Midbrain (tissue), 1 donor: Measurements from ENCODE around the gene TMEM53.

Experiments used
- DNase-seq: peaks from one replicate; lab custom pipeline; 2025; lab: John Stamatoyannopoulos, UW

The TMEM53 gene

GRCh38 chr1:44628962-44629756, 45.1 kb downstream of the TMEM53 start:
- no peak for DNase-seq

- no peak for DNase-seq
Observed at GRCh38 chr1:44625348-44625747, 48.9 kb downstream of the TMEM53 start.

- DNase-seq, result no peak
Observed at GRCh38 chr1:44624268-44624901, 49.9 kb downstream of the TMEM53 start.

GRCh38 chr1:44621841-44622286, 52.4 kb downstream of the TMEM53 start:
- no peak for DNase-seq

- DNase-seq, result no peak
Observed at GRCh38 chr1:44620072-44620471, 54.2 kb downstream of the TMEM53 start.

- DNase-seq, result no peak
Observed at GRCh38 chr1:44619261-44619900, 54.9 kb downstream of the TMEM53 start.

GRCh38 chr1:44617703-44618029, 56.6 kb downstream of the TMEM53 start:
- no peak for DNase-seq

- no peak for DNase-seq
Observed at GRCh38 chr1:44616991-44617702, 57.1 kb downstream of the TMEM53 start.

- DNase-seq, result no peak
Observed at GRCh38 chr1:44616284-44616990, 57.8 kb downstream of the TMEM53 start.

GRCh38 chr1:44613941-44614340, 60.3 kb downstream of the TMEM53 start:
- no peak for DNase-seq

GRCh38 chr1:44611866-44612265, 62.4 kb downstream of the TMEM53 start:
- no peak for DNase-seq

- DNase-seq, result no peak
Observed at GRCh38 chr1:44611419-44611818, 62.9 kb downstream of the TMEM53 start.

GRCh38 chr1:44610527-44611148, 63.6 kb downstream of the TMEM53 start:
- DNase-seq, result no peak

- no peak for DNase-seq
Observed at GRCh38 chr1:44609768-44610526, 64.3 kb downstream of the TMEM53 start.

GRCh38 chr1:44609412-44609767, 64.9 kb downstream of the TMEM53 start:
- no peak for DNase-seq

- DNase-seq, result no peak
Observed at GRCh38 chr1:44608141-44608540, 66.1 kb downstream of the TMEM53 start.

- DNase-seq, result no peak
Observed at GRCh38 chr1:44606701-44607281, 67.5 kb downstream of the TMEM53 start.

- no peak for DNase-seq
Observed at GRCh38 chr1:44605914-44606615, 68.2 kb downstream of the TMEM53 start.

- DNase-seq, result no peak
Observed at GRCh38 chr1:44604157-44604955, 69.9 kb downstream of the TMEM53 start.
